ENCODE results near the gene POLK. TPM values are rescaled to one million over a fixed set of nuclear protein-coding genes. Genes with fewer than 3 reads are reported as not detected.
A peak's percentile ranks its signal among the peaks of the same experiment; 100 is the strongest.
"Not testable (repeated sequence)": the region's sequence is repeated elsewhere in the genome, so short reads cannot be mapped to it uniquely, and the experiment has no call there.

POLK gene
- total and polyA plus RNA-seq, 11 donors: 5.2 to 28.8 (median 19.9) TPM

DNA sequence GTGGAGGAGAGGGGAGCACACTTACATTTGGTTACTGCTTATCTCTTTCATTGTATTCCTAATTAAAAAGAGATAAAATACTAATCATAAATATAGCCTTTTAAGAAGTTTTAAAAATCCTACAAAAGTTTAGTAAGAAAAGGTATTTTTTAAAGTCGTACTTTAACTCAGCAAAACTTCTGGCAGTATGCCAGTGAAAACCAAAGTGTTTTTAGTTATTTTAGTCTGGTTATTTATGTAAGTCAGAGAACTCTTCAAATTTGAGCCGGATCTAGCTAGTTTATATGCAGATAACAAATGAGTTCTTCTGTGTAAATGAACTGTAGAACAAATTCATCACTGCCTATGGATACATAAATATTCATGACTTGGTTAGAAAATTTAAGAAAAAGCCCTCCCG, 63.1 kb downstream of the POLK start:
- Histone ChIP-seq H3K4me3 (no peak overlapping the region), H3K27me3 (no peaks in the 10 kb centered on the region), H3K27ac (peak overlapping the region in 8 of 12 donors; percentile 7 to 65 (median 20)), H3K4me1 (peaks cover 0 to 44% (median 19%) of the 10 kb centered on the region in 12 donors), H3K36me3 (peaks cover 0 to 38% (median 26%) of the 10 kb centered on the region in 9 donors), H3K9me3 (no peaks in the 10 kb centered on the region)
- intact Hi-C loops (cut with DNase I): loop anchor here in 1 of 10 donors (10.0 kb wide), 1 partner anchor 140 kb away; no protein-coding TSS in a partner anchor
- WGBS, 4 donors: 54 to 65% (median 63%) methylated on average over 3 of the region's 3 CpGs
- DNase-seq (no peak), ATAC-seq (peak in 1 of 4 donors; percentile 11)
- TF ChIP-seq POLR2A (IDR thresholded peaks at IDR 0.05): no peak
- TF ChIP-seq, protein P1, sequence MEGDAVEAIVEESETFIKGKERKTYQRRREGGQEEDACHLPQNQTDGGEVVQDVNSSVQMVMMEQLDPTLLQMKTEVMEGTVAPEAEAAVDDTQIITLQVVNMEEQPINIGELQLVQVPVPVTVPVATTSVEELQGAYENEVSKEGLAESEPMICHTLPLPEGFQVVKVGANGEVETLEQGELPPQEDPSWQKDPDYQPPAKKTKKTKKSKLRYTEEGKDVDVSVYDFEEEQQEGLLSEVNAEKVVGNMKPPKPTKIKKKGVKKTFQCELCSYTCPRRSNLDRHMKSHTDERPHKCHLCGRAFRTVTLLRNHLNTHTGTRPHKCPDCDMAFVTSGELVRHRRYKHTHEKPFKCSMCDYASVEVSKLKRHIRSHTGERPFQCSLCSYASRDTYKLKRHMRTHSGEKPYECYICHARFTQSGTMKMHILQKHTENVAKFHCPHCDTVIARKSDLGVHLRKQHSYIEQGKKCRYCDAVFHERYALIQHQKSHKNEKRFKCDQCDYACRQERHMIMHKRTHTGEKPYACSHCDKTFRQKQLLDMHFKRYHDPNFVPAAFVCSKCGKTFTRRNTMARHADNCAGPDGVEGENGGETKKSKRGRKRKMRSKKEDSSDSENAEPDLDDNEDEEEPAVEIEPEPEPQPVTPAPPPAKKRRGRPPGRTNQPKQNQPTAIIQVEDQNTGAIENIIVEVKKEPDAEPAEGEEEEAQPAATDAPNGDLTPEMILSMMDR (IDR thresholded peaks at IDR 0.05): no peak

GRCh38 chr5:75578280-75578679, 66.6 kb downstream of the POLK start:
- H3K27ac ChIP-seq, ATAC-seq, H3K9me3 ChIP-seq, H3K27me3 ChIP-seq, H3K4me3 ChIP-seq, DNase-seq: not testable (repeated sequence)
- intact Hi-C loops (cut with DNase I): loop anchor here in 1 of 10 donors (10.0 kb wide), 1 partner anchor 143 kb away; no protein-coding TSS in a partner anchor
- Histone ChIP-seq H3K36me3 (peaks cover 0 to 66% (median 48%) of the 10 kb centered on the region in 9 donors), H3K4me1 (peaks cover 0 to 31% (median 15%) of the 10 kb centered on the region in 12 donors)
- WGBS, 4 donors: 92 to 98% (median 96%) methylated on average over 8 of the region's 8 CpGs

DNA sequence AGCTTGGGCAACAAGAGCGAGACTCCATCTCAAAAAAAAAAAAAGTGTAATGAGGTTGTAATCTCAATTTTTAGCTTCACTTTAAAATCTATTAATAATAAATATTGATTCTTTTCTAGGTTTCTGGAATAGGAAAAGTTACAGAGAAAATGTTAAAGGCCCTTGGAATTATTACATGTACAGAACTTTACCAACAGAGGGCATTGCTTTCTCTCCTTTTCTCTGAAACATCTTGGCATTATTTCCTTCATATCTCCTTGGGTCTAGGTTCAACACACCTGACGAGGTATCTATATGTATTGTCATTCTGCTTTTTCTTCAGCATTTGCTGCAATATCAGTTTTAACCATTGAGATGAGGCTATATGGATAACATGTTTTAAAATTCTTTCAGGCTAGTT, 73.0 kb downstream of the POLK start:
- TF ChIP-seq, protein P1 (IDR thresholded peaks at IDR 0.05): peak in 3 of 12 donors; percentile 13 to 30 (median 20)
- TF ChIP-seq POLR2A (IDR thresholded peaks at IDR 0.05): no peak
- H3K36me3 ChIP-seq: peaks cover 0 to 81% (median 48%) of the 10 kb centered on the region in 9 donors
- H3K4me1 ChIP-seq: peaks cover 0 to 7% (median 0%) of the 10 kb centered on the region in 12 donors
- H3K27me3 ChIP-seq: no peaks in the 10 kb centered on the region
- no peak overlapping the region for H3K27ac ChIP-seq
- no peaks in the 10 kb centered on the region for H3K9me3 ChIP-seq
- 87 to 96% (median 94%) methylated on average over 2 of the region's 2 CpGs for WGBS, 4 donors
- DNase-seq (no peak), ATAC-seq (no peak)
- intact Hi-C loops (cut with DNase I): loop anchor here in 2 of 10 donors (1.0 to 10.0 kb wide), 2 partner anchors 90 to 97 kb away; no protein-coding TSS in a partner anchor
- H3K4me3 ChIP-seq: no peak overlapping the region

- Histone ChIP-seq H3K36me3 (peaks cover 0 to 82% (median 60%) of the 10 kb centered on the region in 9 donors), H3K27ac (no peak overlapping the region), H3K4me3 (no peak overlapping the region), H3K9me3 (no peaks in the 10 kb centered on the region), H3K4me1 (no peaks in the 10 kb centered on the region), H3K27me3 (no peaks in the 10 kb centered on the region)
- ATAC-seq (no peak), DNase-seq (no peak)
- no peak for TF ChIP-seq POLR2A (IDR thresholded peaks at IDR 0.05)
- TF ChIP-seq, protein P1 (IDR thresholded peaks at IDR 0.05): no peak
- 77 to 89% (median 82%) methylated on average over 3 of the region's 3 CpGs for WGBS, 4 donors
- intact Hi-C loops (cut with DNase I): loop anchor here in 1 of 10 donors (10.0 kb wide), 1 partner anchor 86 kb away; no protein-coding TSS in a partner anchor
Observed at GRCh38 chr5:75588666-75589065, 77.0 kb downstream of the POLK start.

- Histone ChIP-seq H3K4me1 (peaks cover 0 to 13% (median 3%) of the 10 kb centered on the region in 12 donors), H3K27ac (no peak overlapping the region), H3K4me3 (no peak overlapping the region), H3K9me3 (no peaks in the 10 kb centered on the region), H3K27me3 (no peaks in the 10 kb centered on the region), H3K36me3 (peaks cover 0 to 85% (median 43%) of the 10 kb centered on the region in 9 donors)
- ATAC-seq (no peak), DNase-seq (no peak)
- intact Hi-C loops (cut with DNase I): loop anchor here in 1 of 10 donors (10.0 kb wide), 1 partner anchor 64 kb away; no protein-coding TSS in a partner anchor
- no peak for TF ChIP-seq POLR2A (IDR thresholded peaks at IDR 0.05)
- TF ChIP-seq, protein P1 (IDR thresholded peaks at IDR 0.05): no peak
Observed at GRCh38 chr5:75600535-75600934, 88.8 kb downstream of the POLK start.

All from heart left ventricle (tissue), 16 donors.